ENCODE measurements around the gene FOXD2.

- no peak for TF ChIP-seq PATZ1 (CRISPR knock-in tag; IDR thresholded peaks at IDR 0.05; ENCODE audit: borderline replicate concordance)
- no peak for TF ChIP-seq CREB5 (CRISPR knock-in tag; IDR thresholded peaks at IDR 0.05; ENCODE audit: low read depth)
- no peak for TF ChIP-seq ZFP30 (CRISPR knock-in tag; IDR thresholded peaks at IDR 0.05)
- TF ChIP-seq ZNF565 (CRISPR knock-in tag; conservative IDR thresholded peaks at IDR 0.05; ENCODE audit: low read depth): no peak
- TF ChIP-seq OSR1 (CRISPR knock-in tag; IDR thresholded peaks at IDR 0.05): no peak
- no peak for TF ChIP-seq TSHZ2 (CRISPR knock-in tag; IDR thresholded peaks at IDR 0.05)
Measured at GRCh38 chr1:47403321-47403910, 34.4 kb upstream of the FOXD2 start.

Measured in SK-N-SH treated with all-trans-retinoic acid at 6 μM for 48 hours (cell line).